Right ventricle myocardium superior (tissue), 1 donor: ENCODE measurements around the gene SCAPER. TPM values are rescaled to one million over a fixed set of nuclear protein-coding genes. Genes with fewer than 3 reads are reported as not detected.
A peak's percentile ranks its signal among the peaks of the same experiment; 100 is the strongest.
"Not testable (repeated sequence)": the region's sequence is repeated elsewhere in the genome, so short reads cannot be mapped to it uniquely, and the experiment has no call there.

Experiments used
- ATAC-seq: fragments of 200-7000 bp; cut with Tn5 transposase; one replicate; pipeline ENCODE4 v1.9.1; 2020; ENCODE audit warnings: mild to moderate bottlenecking; ENCODE audit not compliant: poor library complexity
- DNase-seq: peaks from one replicate; pipeline ENCODE4 v3.0.0-alpha.2; 2020
- intact Hi-C: fragments of 100-400 bp; cut with DNase I; formaldehyde crosslinking; loops from one replicate; pipeline ENCODE4 v1.11.2; 2022
- total RNA-seq: library from RNA; stranded (reverse); fragmentation: NEBNext Ultra II Directional; extraction: Animal tissue kit (Norgen Biotek cat#: 25700); gene quantifications from one replicate; pipeline ENCODE4 v1.2.1, GENCODE V29; 2021
- donor health status: DM: no; HTN: yes; CAD: no; lungs with severe emphysema.

Gene SCAPER
- total RNA-seq, 1 donor from 2014 or later, result 47.8 TPM

- ATAC-seq, result peak; percentile 21
- no peak for DNase-seq
- intact Hi-C loops, result no loop called here
These were observed 39.6 kb downstream of the SCAPER start for GRCh38 chr15:76865548-76865991.

GRCh38 chr15:76864586-76864985 lies 40.6 kb downstream of the SCAPER start:
- intact Hi-C loops, result no loop called here
- ATAC-seq, result no peak

GRCh38 chr15:76863693-76864092 lies 41.4 kb downstream of the SCAPER start:
- DNase-seq (no peak), ATAC-seq (no peak)
- intact Hi-C loops, result no loop called here

More at GRCh38 chr15:76864586-76864985, 40.6 kb downstream of the SCAPER start:
- DNase-seq, result no peak

GRCh38 chr15:76863123-76863522 lies 42.0 kb downstream of the SCAPER start:
- ATAC-seq (no peak), DNase-seq (no peak)
- intact Hi-C loops, result no loop called here

GRCh38 chr15:76861815-76862397 lies 43.2 kb downstream of the SCAPER start:
- ATAC-seq (no peak), DNase-seq (no peak)
- intact Hi-C loops, result no loop called here

- intact Hi-C loops, result no loop called here
- DNase-seq (no peak), ATAC-seq (no peak)
These were observed 44.9 kb downstream of the SCAPER start for GRCh38 chr15:76860201-76860600.

GRCh38 chr15:76850367-76850766 lies 54.8 kb downstream of the SCAPER start:
- ATAC-seq, intact Hi-C loops, DNase-seq: not testable (repeated sequence)

GRCh38 chr15:76846782-76847181 lies 58.4 kb downstream of the SCAPER start:
- intact Hi-C loops, result no loop called here
- ATAC-seq (no peak), DNase-seq (no peak)

- ATAC-seq, result no peak
- no peak for DNase-seq
- intact Hi-C loops, result no loop called here
These were observed 61.0 kb downstream of the SCAPER start for GRCh38 chr15:76844096-76844495.

- DNase-seq (no peak), ATAC-seq (no peak)
- intact Hi-C loops, result no loop called here
These were observed 61.9 kb downstream of the SCAPER start for GRCh38 chr15:76843269-76843668.

GRCh38 chr15:76840830-76841460 lies 64.2 kb downstream of the SCAPER start:
- peak; percentile 48 for ATAC-seq
- no peak for DNase-seq
- intact Hi-C loops, result no loop called here

GRCh38 chr15:76839173-76839572 lies 66.0 kb downstream of the SCAPER start:
- intact Hi-C loops, result no loop called here
- DNase-seq (no peak), ATAC-seq (no peak)

- intact Hi-C loops, result no loop called here
- no peak for DNase-seq
- ATAC-seq, result no peak
These were observed 67.7 kb downstream of the SCAPER start for GRCh38 chr15:76837474-76837873.

- no peak for DNase-seq
- ATAC-seq, result no peak
- intact Hi-C loops, result no loop called here
These were observed 75.2 kb downstream of the SCAPER start for GRCh38 chr15:76829939-76830338.

- no peak for ATAC-seq
These were observed 81.2 kb downstream of the SCAPER start for GRCh38 chr15:76823890-76824289.

GRCh38 chr15:76823303-76823702 lies 81.8 kb downstream of the SCAPER start:
- no peak for ATAC-seq
- DNase-seq, result no peak
- intact Hi-C loops, result no loop called here

More at GRCh38 chr15:76823890-76824289, 81.2 kb downstream of the SCAPER start:
- intact Hi-C loops, result no loop called here
- no peak for DNase-seq

GRCh38 chr15:76818926-76819325 lies 86.2 kb downstream of the SCAPER start:
- DNase-seq, intact Hi-C loops, ATAC-seq: not testable (repeated sequence)

- ATAC-seq (no peak), DNase-seq (no peak)
- intact Hi-C loops, result no loop called here
These were observed 89.7 kb downstream of the SCAPER start for GRCh38 chr15:76815421-76815820.

- intact Hi-C loops, result no loop called here
- ATAC-seq (no peak), DNase-seq (no peak)
These were observed 92.8 kb downstream of the SCAPER start for GRCh38 chr15:76812381-76812780.

GRCh38 chr15:76809412-76810103 lies 95.6 kb downstream of the SCAPER start:
- DNase-seq (no peak), ATAC-seq (no peak)
- intact Hi-C loops, result no loop called here
